ENCODE results near the gene TNIK.

TNIK gene

GRCh38 chr3:171459942-171460724 is at the start of gene TNIK:
Gene TNIK, minus strand, starts transcription at chr3:171460405. Its CDS starts 342 bp downstream, at chr3:171460063.
- in situ Hi-C loops (cut with MboI; ENCODE audit: low sequenced_read_pairs): no loop called here

- in situ Hi-C loops (cut with MboI; ENCODE audit: low sequenced_read_pairs): no loop called here
These were observed 48.5 kb upstream of the TNIK start for GRCh38 chr3:171508676-171509075.

GRCh38 chr3:171508206-171508605 is 48.0 kb upstream of the TNIK start:
- in situ Hi-C loops (cut with MboI; ENCODE audit: low sequenced_read_pairs): no loop called here

GRCh38 chr3:171506743-171507319 is 46.6 kb upstream of the TNIK start:
- in situ Hi-C loops (cut with MboI; ENCODE audit: low sequenced_read_pairs): no loop called here

GRCh38 chr3:171505822-171506333 is 45.7 kb upstream of the TNIK start:
- in situ Hi-C loops (cut with MboI; ENCODE audit: low sequenced_read_pairs): no loop called here

GRCh38 chr3:171504376-171504775 is 44.2 kb upstream of the TNIK start:
- in situ Hi-C loops (cut with MboI; ENCODE audit: low sequenced_read_pairs): no loop called here

GRCh38 chr3:171503817-171504216 is 43.6 kb upstream of the TNIK start:
- in situ Hi-C loops (cut with MboI; ENCODE audit: low sequenced_read_pairs): no loop called here

GRCh38 chr3:171498921-171499320 is 38.7 kb upstream of the TNIK start:
- in situ Hi-C loops (cut with MboI; ENCODE audit: low sequenced_read_pairs): no loop called here

GRCh38 chr3:171497468-171497867 is 37.3 kb upstream of the TNIK start:
- in situ Hi-C loops (cut with MboI; ENCODE audit: low sequenced_read_pairs): no loop called here

- in situ Hi-C loops (cut with MboI; ENCODE audit: low sequenced_read_pairs): no loop called here
These were observed 35.2 kb upstream of the TNIK start for GRCh38 chr3:171495413-171495812.

- in situ Hi-C loops (cut with MboI; ENCODE audit: low sequenced_read_pairs): no loop called here
These were observed 34.4 kb upstream of the TNIK start for GRCh38 chr3:171494457-171495109.

- in situ Hi-C loops (cut with MboI; ENCODE audit: low sequenced_read_pairs): no loop called here
These were observed 31.2 kb upstream of the TNIK start for GRCh38 chr3:171491361-171491760.

- in situ Hi-C loops (cut with MboI; ENCODE audit: low sequenced_read_pairs): no loop called here
These were observed 30.7 kb upstream of the TNIK start for GRCh38 chr3:171490901-171491300.

- in situ Hi-C loops (cut with MboI; ENCODE audit: low sequenced_read_pairs): no loop called here
These were observed 29.1 kb upstream of the TNIK start for GRCh38 chr3:171489348-171489747.

GRCh38 chr3:171488479-171488878 is 28.3 kb upstream of the TNIK start:
- in situ Hi-C loops (cut with MboI; ENCODE audit: low sequenced_read_pairs): no loop called here

GRCh38 chr3:171487382-171487781 is 27.2 kb upstream of the TNIK start:
- in situ Hi-C loops (cut with MboI; ENCODE audit: low sequenced_read_pairs): no loop called here

GRCh38 chr3:171485338-171485737 is 25.1 kb upstream of the TNIK start:
- in situ Hi-C loops (cut with MboI; ENCODE audit: low sequenced_read_pairs): no loop called here

GRCh38 chr3:171481011-171481410 is 20.8 kb upstream of the TNIK start:
- in situ Hi-C loops (cut with MboI; ENCODE audit: low sequenced_read_pairs): no loop called here

- in situ Hi-C loops (cut with MboI; ENCODE audit: low sequenced_read_pairs): no loop called here
These were observed 20.3 kb upstream of the TNIK start for GRCh38 chr3:171480526-171480925.

GRCh38 chr3:171476532-171477102 is 16.4 kb upstream of the TNIK start:
- in situ Hi-C loops (cut with MboI; ENCODE audit: low sequenced_read_pairs): no loop called here

- in situ Hi-C loops (cut with MboI; ENCODE audit: low sequenced_read_pairs): no loop called here
These were observed 12.3 kb upstream of the TNIK start for GRCh38 chr3:171472552-171472951.

All from HL-60/S4 (cell line).